ENCODE data around the gene TRNP1.
A peak's percentile ranks its signal among the peaks of the same experiment; 100 is the strongest.

GRCh38 chr1:26945728-26946127 lies 47.8 kb upstream of the TRNP1 start:
- TF ChIP-seq CTCF (IDR thresholded peaks at IDR 0.05; ENCODE audit: low read depth, low read length, missing input control) = no peak
- TF ChIP-seq ATF3 (IDR thresholded peaks at IDR 0.05) = peak; percentile 32
- TF ChIP-seq GABPA (IDR thresholded peaks at IDR 0.05 in 1 of 2, conservative IDR thresholded peaks at IDR 0.05 in 1 of 2) = no peak
- TF ChIP-seq ZBTB33 (IDR thresholded peaks at IDR 0.05) = no peak
- peak; percentile 66 for TF ChIP-seq YY1 (IDR thresholded peaks at IDR 0.05)
- TF ChIP-seq SP1 (IDR thresholded peaks at IDR 0.05) = peak; percentile 79
- TF ChIP-seq JUND (IDR thresholded peaks at IDR 0.05) = peak in 1 of 2 donors; percentile 38
- TF ChIP-seq MAX (IDR thresholded peaks at IDR 0.05) = no peak
- no peak for TF ChIP-seq EGR1 (IDR thresholded peaks at IDR 0.05; ENCODE audit: low read depth in 2 of 2)
- TF ChIP-seq RAD21 (IDR thresholded peaks at IDR 0.05) = peak in 1 of 2 donors; percentile 52
